Activated CD8-positive, alpha-beta memory T cell treated with anti-CD3 and anti-CD28 coated beads, Interleukin-2, amount 50 U/mL, for 4 hours (primary cell): Measurements from ENCODE around the gene HELLS.
"Not testable (repeated sequence)": the region's sequence is repeated elsewhere in the genome, so short reads cannot be mapped to it uniquely, and the experiment has no call there.

ENCODE experiments used
- DNase-seq: peaks from one replicate; pipeline ENCODE4 v3.0.0-alpha.2; 2020

The HELLS gene

DNA sequence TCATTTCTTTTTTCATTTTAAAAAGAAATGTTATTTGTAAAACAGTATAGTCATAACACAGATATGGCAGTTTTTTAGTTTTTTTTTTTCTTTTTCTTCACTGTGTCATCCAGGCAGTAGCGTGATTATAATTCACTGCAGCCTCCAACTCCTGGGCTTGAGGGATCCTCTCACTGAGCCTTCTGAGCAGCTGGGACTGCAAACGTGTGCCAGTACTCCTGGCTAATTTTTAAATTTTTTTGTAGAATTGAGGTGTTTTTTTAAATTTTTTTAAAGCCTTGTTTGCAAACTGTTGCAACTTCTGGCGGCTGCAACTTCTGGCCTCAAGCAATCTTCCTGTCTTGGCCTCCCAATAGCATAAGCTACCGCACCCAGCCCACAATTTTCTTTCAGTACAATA is 63.0 kb downstream of the HELLS start:
- no peak for DNase-seq

DNA sequence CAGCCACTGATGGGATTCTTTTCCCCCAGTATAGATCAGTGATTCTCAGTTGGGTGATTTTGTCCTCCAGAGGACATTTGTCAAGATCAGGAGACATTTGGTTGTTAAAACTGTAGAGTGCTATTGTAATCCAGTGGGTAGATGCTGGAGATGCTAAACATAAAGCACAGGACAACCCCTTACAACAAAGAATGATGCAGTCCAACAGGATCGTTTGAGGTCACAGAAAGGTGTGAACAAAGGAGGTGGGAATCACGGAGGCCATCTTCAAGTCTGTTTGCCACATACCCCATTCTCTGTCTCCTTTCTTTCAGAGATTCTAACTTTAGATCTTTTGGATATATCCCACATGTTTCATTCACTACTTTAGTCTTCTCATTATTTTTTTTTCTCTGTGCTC is 69.0 kb downstream of the HELLS start:
- DNase-seq: no peak

DNA sequence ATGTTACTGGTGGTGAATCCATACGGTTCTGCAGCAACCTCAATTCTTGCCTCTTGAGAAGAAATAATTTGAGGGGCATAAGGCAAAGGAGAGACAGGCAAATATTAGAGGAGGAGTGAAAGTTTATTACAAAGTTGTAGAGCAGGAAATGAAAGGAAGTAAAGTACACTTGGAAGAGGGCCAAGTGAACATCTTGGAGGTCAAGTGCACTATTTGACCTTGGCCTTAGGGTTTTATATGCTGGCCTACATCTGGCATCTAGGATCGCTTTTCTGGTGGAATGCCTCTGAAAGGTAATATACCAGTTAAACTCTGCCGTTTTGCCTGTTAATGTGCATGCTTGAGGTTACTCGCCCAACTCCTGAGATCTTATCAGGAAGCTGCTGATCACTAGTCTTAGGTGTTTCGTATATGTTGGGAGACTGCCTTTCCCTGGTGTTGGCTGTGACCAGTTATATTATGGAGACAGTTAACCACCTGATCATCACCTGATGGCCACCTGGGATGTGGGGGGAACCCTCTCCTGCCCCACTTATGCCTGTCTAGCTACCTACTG is 71.9 kb downstream of the HELLS start:
- no peak for DNase-seq

DNA sequence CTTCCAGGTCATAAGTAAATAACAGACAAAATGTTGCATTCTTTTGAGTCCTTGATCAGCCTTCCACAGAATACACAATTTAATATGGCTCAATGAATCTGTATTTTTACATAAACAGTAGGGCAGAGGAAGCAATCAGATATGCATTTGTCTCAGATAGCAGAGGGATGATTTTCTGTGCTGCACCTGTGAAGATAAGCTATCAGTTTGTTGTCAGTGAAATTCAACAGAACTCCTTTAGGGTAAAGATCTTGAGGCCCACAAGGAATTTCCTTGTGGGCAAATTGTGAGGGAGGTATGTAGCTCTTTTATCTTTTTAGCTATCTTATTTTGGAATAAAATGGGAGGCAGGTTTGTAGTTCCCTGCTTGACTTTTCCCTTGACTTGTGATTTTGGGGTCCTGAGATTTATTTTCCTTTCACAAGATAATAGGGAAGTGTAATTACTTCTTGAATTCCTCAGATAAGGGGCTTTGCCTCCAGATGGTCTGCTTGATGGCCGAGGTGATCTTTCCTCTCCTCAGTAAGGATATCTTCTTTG is 77.1 kb downstream of the HELLS start:
- DNase-seq: no peak

DNA sequence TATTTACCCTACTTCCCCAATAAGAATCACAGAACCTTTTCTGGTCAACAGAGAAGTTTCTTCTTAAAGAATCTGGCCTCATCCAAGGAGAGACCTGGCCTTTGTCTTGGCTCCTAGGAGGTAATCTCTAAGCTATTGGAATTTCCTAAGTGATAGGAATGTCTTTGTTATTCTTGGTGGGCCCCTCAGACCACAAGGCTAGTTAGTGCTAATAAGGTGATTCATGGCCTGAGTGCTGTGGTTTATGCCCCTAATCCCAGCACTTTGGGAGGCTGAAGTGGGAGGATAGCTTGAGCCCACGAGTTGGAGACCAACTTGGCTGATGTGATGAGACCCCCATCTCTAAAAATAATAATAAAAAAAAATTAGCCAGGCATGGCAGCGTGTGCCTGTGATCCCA is 78.0 kb downstream of the HELLS start:
- DNase-seq: no peak

DNA sequence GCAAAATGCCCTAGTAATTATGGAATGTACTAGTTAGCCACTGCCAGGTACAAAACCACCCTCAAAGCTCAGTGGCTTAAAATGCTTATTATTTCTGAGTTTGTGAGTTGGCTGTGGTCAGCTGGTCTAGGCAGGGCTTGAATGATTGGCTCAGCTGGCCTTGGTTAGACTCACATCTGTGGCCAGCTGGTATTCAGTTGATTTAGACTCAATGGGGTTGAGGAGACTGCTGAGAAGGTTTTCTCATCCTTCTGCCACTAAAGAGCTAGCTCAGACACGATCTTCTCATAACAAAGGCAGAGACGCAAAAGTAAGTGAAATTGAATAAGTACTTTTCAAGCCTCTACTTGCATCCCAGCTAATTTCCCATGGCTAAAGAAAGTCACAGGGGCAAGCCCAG is 80.9 kb downstream of the HELLS start:
- no peak for DNase-seq

DNA sequence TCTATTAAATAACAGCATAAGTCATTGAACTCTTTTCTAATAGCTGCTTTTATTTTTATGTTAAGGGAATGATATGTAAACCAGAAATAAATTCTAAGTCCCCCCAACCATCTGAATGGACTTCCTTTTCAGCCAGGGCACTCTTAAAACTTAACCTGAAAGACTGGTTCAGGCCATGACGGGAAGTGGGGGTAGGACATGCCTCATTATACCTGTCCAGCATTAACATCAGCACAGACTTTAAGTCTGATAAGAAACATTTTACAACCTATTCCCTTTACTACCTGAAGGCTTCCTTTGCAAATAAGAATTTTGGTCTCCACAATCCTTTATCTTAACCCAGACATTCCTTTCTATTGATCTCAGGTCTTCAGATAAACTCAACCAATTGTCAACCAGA is 81.9 kb downstream of the HELLS start:
- no peak for DNase-seq

DNA sequence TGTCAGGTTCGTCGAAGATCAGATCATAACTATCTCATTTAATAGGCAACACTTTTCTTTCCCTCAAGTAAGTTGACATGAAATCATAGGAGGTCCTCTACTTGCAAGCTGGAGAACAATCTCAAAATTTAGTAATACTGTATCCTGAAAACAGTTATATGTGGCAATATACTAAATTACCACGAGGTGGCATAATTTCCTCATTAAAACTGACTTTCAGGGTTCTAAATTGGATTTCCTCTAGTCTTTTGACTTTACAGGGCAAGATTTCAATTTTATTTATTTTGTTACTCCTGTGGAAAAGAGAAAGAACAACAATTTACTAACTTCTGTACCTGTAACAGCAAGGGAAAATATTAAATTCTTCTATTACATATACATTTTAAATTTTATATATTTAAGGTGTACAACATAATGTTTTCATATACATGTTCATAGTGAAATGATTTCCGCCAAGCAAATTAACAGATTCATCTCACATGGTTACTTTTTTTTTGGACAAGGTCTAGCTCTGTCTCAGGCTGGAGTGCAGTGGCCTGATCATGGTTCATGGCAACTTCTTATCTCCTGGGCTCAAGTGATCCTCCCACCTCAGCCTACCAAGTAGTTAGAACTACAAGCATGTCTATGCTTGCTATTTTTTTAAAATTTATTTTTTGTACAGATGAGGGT is 84.6 kb downstream of the HELLS start:
- DNase-seq: no peak

DNA sequence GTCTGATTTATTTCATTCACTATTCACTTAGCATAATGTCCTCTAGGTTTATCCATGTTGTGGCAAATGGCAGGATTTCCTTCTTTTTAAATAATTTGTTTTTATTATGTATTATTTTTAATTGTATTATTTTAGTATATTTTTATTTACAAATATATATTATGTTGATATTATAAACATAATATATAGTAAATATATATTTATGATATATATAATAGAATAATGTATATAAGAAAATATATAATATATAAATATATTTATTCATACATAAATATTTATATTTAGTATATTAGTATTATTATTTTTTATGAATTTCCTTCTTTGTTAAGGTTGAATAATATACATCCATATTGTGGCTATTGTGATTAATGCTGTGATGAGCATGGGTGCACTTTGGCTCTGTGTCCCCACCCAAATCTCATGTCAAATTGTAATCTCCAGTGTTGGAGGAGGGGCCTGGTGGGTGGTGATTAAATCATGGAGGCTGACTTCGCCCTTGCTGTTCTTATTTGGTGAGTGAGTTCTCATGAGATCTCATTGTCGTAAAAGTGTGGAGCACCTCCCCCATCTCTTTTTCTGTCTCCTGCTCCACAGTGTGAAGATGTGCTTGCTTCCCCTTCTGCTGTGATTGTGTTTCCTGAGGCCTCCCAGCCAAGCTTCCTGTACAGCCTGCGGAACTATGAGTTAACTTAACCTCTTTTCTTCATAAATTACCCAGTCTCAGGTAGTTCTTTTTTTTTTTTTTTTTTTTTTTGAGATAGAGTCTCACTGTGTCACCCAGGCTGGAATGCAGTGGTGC is 85.7 kb downstream of the HELLS start:
- no peak for DNase-seq

DNA sequence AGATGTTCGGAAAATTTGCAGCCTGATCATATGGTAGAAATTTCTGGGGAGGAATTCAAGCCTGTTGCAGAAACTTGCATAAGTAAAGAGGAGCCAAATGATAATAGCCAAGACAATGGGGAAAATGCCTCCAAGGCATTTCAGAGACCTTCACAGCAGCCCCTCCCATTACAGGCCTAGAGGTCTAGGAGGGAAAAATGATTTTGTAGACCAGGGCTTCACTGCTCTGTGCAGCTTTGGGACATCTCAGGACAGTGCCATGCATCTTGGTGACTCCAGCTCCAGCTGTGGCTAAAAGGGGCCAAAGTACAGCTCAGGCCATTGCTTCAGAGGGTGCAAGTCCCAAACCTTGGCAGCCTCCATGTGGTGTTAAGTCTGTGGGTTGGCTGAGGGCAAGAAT is 87.4 kb downstream of the HELLS start:
- no peak for DNase-seq

DNA sequence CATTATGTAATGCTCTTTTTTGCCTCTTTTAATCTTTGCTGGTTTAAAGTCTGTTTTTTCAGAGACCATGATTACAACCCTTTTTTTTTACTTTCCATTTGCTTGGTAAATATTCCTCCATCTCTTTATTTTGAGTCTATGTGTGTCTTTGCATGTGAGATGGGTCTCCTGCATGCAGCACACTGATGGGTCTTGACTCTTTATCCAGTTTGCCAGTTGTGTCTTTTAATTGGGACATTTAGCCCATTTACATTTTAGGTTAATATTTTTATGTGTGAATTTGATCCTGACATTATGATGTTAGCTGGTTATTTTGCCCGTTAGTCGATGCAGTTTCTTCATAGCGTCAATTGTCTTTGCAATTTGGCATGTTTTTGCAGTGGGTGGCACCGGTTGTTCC is 92.5 kb downstream of the HELLS start:
- not testable (repeated sequence) for DNase-seq

DNA sequence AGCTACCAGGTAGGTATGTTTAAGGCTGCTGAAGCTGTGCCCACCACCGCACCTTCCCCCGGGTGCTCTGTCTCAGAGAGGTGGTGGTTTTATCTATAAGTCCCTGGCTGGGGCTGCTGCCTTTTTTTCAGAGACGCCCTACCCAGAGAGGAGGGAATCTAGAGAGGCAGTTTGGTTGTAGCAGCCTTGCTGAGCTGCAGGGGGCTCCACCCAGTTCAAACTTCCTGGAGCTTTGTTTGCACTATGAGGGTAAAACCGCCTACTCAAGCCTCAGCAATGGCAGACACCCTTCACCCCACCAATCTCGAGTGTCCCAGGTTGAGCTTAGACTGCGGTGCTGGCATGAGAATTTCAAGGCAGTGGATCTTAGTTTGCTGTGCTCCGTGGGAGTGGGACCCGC is 94.3 kb downstream of the HELLS start:
- DNase-seq: no peak

DNA sequence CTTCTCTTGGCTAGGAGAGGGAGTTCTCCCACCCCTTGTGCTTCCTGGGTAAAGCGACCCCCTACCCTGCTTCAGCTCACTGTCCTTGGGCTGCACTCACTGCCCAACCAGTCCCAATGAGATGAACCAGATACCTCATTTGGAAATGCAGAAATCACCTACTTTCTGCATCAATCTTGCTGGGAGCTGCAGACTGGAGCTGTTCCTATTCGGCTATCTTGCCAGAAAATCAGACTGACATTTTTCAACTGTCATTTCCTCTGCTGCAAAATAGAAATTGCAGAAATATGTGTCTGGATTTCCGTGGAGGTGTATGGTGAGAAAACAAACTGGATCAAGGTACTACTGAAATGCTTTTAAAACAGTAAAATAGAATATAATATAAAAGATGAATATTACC is 95.0 kb downstream of the HELLS start:
- DNase-seq: no peak

DNA sequence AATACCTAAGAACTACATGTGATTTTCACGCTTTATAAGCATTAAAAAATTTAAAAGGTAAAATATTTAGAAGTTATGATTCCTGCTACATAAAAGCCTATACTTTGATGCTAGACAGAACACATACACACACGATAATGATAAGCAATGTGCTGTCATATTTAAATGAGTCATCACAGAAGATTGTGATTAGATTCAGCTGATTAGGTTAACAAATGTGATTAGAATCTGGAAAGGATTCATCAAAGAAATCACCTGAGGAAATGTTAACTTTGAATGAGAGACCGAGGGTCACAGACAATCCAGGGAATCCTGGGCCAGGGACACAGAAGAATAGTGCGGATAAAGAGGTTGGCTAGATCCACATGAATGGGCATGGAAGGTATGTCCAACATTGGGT is 95.9 kb downstream of the HELLS start:
- no peak for DNase-seq

DNA sequence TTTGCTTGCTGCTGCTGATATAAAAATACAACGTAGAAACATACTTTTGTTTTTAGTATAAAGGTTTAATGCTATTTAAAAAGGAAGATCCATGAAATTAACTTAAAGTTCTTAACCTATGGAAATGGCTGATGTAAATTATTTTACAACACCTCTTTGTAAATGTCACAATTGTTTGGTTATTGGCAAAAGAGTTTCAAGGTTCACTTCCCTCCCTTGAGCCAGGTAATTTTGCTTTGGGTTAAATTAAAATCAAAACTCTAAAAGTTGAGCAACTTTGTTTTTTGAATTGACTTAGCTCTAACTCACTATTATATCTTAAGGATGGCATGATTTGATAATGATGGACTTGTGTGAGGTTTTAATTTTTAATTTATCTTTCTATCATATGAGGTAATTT is 98.8 kb downstream of the HELLS start:
- DNase-seq: no peak

DNA sequence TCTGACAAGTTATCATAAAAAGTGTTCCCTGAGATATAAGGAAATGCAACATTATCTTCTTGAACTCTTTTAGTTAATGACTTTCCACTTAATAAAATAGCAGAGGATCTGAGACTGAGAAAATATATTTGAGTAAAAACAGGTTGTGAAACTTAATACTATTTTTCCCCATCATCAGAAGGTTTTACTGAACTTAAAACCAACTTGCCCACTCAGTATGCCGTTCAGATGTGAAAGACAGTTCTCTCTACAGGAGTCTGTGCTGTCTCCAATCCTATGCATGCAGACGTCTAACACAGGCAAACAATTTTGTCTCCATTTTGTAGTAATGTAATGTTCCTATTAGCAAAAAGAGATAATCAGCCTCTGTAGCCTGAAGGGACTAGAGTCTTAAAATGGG is 99.7 kb downstream of the HELLS start:
- DNase-seq: no peak
